HG03108 (cell line): Measurements from ENCODE around the gene PPM1N.
A peak's percentile ranks its signal among the peaks of the same experiment; 100 is the strongest.

Experiments
- ATAC-seq: cut with Tn5 transposase; IDR thresholded peaks from one replicate; pipeline ENCODE4 v1.9.1; 2021; ENCODE audit warnings: moderate library complexity; ENCODE audit not compliant: unreplicated experiment

PPM1N gene

GRCh38 chr19:45469945-45470761 lies 28.1 kb upstream of the PPM1N start:
- ATAC-seq, result no peak

GRCh38 chr19:45470762-45471081 lies 27.5 kb upstream of the PPM1N start:
- no peak for ATAC-seq

- no peak for ATAC-seq
Measured at GRCh38 chr19:45471111-45471930, 26.9 kb upstream of the PPM1N start.

GRCh38 chr19:45471931-45472562 lies 26.2 kb upstream of the PPM1N start:
- ATAC-seq, result no peak

- no peak for ATAC-seq
Measured at GRCh38 chr19:45472563-45473366, 25.5 kb upstream of the PPM1N start.

- ATAC-seq, result no peak
Measured at GRCh38 chr19:45473367-45473681, 24.9 kb upstream of the PPM1N start.

- no peak for ATAC-seq
Measured at GRCh38 chr19:45473682-45474605, 24.3 kb upstream of the PPM1N start.

- ATAC-seq, result no peak
Measured at GRCh38 chr19:45474606-45475521, 23.4 kb upstream of the PPM1N start.

- ATAC-seq, result no peak
Measured at GRCh38 chr19:45475537-45476291, 22.5 kb upstream of the PPM1N start.

GRCh38 chr19:45476304-45476703 lies 21.9 kb upstream of the PPM1N start:
- ATAC-seq, result no peak

GRCh38 chr19:45477186-45477585 lies 21.1 kb upstream of the PPM1N start:
- no peak for ATAC-seq

- ATAC-seq, result no peak
Measured at GRCh38 chr19:45477713-45478453, 20.4 kb upstream of the PPM1N start.

GRCh38 chr19:45478454-45479238 lies 19.6 kb upstream of the PPM1N start:
- ATAC-seq, result peak; percentile 55

GRCh38 chr19:45483033-45483432 lies 15.2 kb upstream of the PPM1N start:
- ATAC-seq, result no peak

GRCh38 chr19:45484273-45484945 lies 13.8 kb upstream of the PPM1N start:
- ATAC-seq, result no peak
